Gastroesophageal sphincter (tissue), 3 donors: Measurements from ENCODE around the gene OGFRL1.

ENCODE experiments used
- CTCF ChIP-seq, 4 experiments: fragments of 200-600 bp in 2 of 4; fragments of 450-650 bp in 2 of 4; sonication (generic) in 1 of 4; IDR thresholded peaks; one replicate each; pipeline ENCODE4 v1.5.1; 2017 to 2019; ENCODE audit warnings: antibody characterized with exemption in 4 of 4, mild to moderate bottlenecking in 2 of 4, moderate library complexity in 2 of 4
- EP300 ChIP-seq: sonication (generic); formaldehyde crosslinking; IDR thresholded peaks from one replicate; pipeline ENCODE4 v1.6.1; 2017; ENCODE audit warnings: antibody characterized with exemption, mild to moderate bottlenecking
- POLR2A ChIP-seq, 2 donors: fragments of 450-650 bp; IDR thresholded peaks; one replicate each; pipeline ENCODE4 v1.6.1; 2017; ENCODE audit warnings: antibody characterized with exemption in 2 of 2, mild to moderate bottlenecking in 2 of 2, moderate library complexity in 1 of 2
- POLR2AphosphoS5 ChIP-seq: sonication (generic); formaldehyde crosslinking; IDR thresholded peaks from one replicate; pipeline ENCODE4 v1.6.1; 2017; ENCODE audit warnings: antibody characterized with exemption

GRCh38 chr6:71288228-71289038, at the start of gene OGFRL1:
- peak in 3 of 4 experiments; percentile 21 to 45 (median 45) for TF ChIP-seq CTCF (IDR thresholded peaks at IDR 0.05)
- peak; percentile 77 to 96 for TF ChIP-seq POLR2A (IDR thresholded peaks at IDR 0.05)
- peak; percentile 21 for TF ChIP-seq POLR2AphosphoS5
- TF ChIP-seq EP300, result no peak
